ENCODE data around the gene BCAS1. TPM values are rescaled to one million over a fixed set of nuclear protein-coding genes. Genes with fewer than 3 reads are reported as not detected.

The BCAS1 gene
- total RNA-seq, 1 donor from 2014 or later: 2.4 TPM

- FAIRE-seq (no peak), DNase-seq (ENCODE audit: low spot score in 2 of 2) (no peak)
Measured at GRCh38 chr20:54103067-54103761, 32.8 kb upstream of the BCAS1 start.

- FAIRE-seq (no peak), DNase-seq (ENCODE audit: low spot score in 2 of 2) (no peak)
Measured at GRCh38 chr20:54102543-54102942, 32.1 kb upstream of the BCAS1 start.

GRCh38 chr20:54100563-54100962 is 30.2 kb upstream of the BCAS1 start:
- DNase-seq (ENCODE audit: low spot score in 2 of 2): no peak

GRCh38 chr20:54099894-54100293 is 29.5 kb upstream of the BCAS1 start:
- DNase-seq (ENCODE audit: low spot score in 2 of 2) (no peak), FAIRE-seq (no peak)

More at GRCh38 chr20:54100563-54100962, 30.2 kb upstream of the BCAS1 start:
- FAIRE-seq: no peak

- no peak for DNase-seq (ENCODE audit: low spot score in 2 of 2)
- no peak for FAIRE-seq
Measured at GRCh38 chr20:54098047-54098446, 27.7 kb upstream of the BCAS1 start.

- FAIRE-seq: no peak
- no peak for DNase-seq (ENCODE audit: low spot score in 2 of 2)
Measured at GRCh38 chr20:54097236-54097529, 26.8 kb upstream of the BCAS1 start.

GRCh38 chr20:54095824-54096223 is 25.4 kb upstream of the BCAS1 start:
- DNase-seq (ENCODE audit: low spot score in 2 of 2) (no peak), FAIRE-seq (no peak)

- DNase-seq (ENCODE audit: low spot score in 2 of 2): no peak
- no peak for FAIRE-seq
Measured at GRCh38 chr20:54094268-54094580, 23.8 kb upstream of the BCAS1 start.

- no peak for FAIRE-seq
- DNase-seq (ENCODE audit: low spot score in 2 of 2): no peak
Measured at GRCh38 chr20:54093423-54094267, 23.3 kb upstream of the BCAS1 start.

- no peak for FAIRE-seq
- DNase-seq (ENCODE audit: low spot score in 2 of 2): no peak
Measured at GRCh38 chr20:54092021-54092420, 21.6 kb upstream of the BCAS1 start.

- FAIRE-seq (no peak), DNase-seq (ENCODE audit: low spot score in 2 of 2) (no peak)
Measured at GRCh38 chr20:54091120-54091480, 20.7 kb upstream of the BCAS1 start.

- DNase-seq (ENCODE audit: low spot score in 2 of 2) (no peak), FAIRE-seq (no peak)
Measured at GRCh38 chr20:54090230-54091119, 20.1 kb upstream of the BCAS1 start.

GRCh38 chr20:54088430-54088829 is 18.0 kb upstream of the BCAS1 start:
- FAIRE-seq (no peak), DNase-seq (ENCODE audit: low spot score in 2 of 2) (no peak)

- DNase-seq (ENCODE audit: low spot score in 2 of 2) (no peak), FAIRE-seq (no peak)
Measured at GRCh38 chr20:54086507-54087039, 16.2 kb upstream of the BCAS1 start.

GRCh38 chr20:54085910-54086309 is 15.5 kb upstream of the BCAS1 start:
- FAIRE-seq: no peak
- no peak for DNase-seq (ENCODE audit: low spot score in 2 of 2)

GRCh38 chr20:54085425-54085824 is 15.0 kb upstream of the BCAS1 start:
- DNase-seq (ENCODE audit: low spot score in 2 of 2): no peak
- FAIRE-seq: no peak

- no peak for FAIRE-seq
- no peak for DNase-seq (ENCODE audit: low spot score in 2 of 2)
Measured at GRCh38 chr20:54084727-54085388, 14.5 kb upstream of the BCAS1 start.

GRCh38 chr20:54084193-54084592 is 13.8 kb upstream of the BCAS1 start:
- FAIRE-seq (no peak), DNase-seq (ENCODE audit: low spot score in 2 of 2) (no peak)

GRCh38 chr20:54083459-54083858 is 13.1 kb upstream of the BCAS1 start:
- no peak for DNase-seq (ENCODE audit: low spot score in 2 of 2)
- no peak for FAIRE-seq

- FAIRE-seq (no peak), DNase-seq (ENCODE audit: low spot score in 2 of 2) (no peak)
Measured at GRCh38 chr20:54082100-54082499, 11.7 kb upstream of the BCAS1 start.

- DNase-seq (ENCODE audit: low spot score in 2 of 2): no peak
- no peak for FAIRE-seq
Measured at GRCh38 chr20:54079652-54080051, 9.3 kb upstream of the BCAS1 start.
